C1 segment of cervical spinal cord (tissue), 14 donors: Measurements from ENCODE around the gene MCTP2.

ENCODE experiments used
- DNase-seq, 14 donors: peaks; one replicate each; lab custom pipeline; 2025; lab: John Stamatoyannopoulos, UW

Gene MCTP2

DNA sequence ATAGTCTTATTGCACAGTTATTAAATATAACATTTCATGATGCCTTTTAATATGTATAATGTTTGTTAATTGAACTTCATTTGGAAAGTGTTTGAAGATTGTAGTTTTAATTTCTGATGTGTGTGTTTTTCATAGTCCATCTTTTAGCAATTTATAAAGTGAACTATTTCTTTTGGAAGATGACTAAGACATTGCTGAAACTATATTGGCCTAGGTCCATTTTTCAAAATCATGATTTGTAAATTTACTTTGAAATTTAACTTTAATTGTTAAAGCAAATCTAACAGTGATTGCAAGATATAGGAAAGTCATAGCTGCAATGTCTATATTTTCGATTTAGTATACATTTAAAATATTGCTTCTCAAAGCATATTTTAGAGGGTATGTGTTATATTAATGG, 30.8 kb downstream of the MCTP2 start:
- DNase-seq, result no peak

DNA sequence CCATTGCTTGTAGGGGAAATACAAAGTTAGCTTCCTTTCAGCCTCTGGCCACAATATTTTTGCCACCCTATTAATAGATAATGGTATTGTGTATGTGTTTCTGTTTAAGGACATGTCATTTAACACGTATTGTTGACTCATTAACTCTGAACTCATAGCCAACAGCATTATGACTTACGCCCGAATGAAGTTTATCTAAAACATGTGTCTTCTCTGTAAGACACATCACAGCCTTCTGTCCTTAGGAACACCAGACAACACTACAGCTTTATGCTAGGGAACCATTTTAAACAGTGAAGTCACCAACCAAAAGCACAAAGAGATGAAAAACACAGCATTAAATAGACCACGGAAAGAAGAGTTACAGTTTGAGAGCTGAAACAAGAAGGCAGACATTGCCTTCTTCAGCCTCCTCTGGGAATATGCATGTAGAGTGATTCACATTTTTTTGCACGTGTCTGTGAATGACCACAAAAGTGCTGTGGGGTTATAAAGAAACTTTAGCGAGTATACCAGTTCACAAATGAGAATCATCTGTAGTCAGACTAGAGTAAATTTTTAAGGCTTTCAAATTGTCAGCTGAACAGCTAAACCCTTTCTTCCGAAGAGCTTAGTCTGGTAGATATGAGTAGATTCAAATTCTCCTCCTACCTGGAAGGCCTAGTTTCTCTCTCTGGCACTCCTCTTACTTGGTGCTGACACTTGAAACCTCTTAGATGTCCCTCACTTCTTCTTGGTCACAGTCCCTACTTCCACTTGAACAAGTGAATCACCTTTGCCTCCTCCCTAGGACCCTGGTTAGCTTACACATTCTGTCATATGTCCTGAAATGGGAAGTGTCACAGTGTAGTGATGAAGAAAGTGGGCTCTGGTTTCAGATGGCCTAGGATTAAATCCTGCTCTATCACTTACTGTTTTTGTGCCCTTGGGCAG, 32.2 kb downstream of the MCTP2 start:
- DNase-seq, result no peak

DNA sequence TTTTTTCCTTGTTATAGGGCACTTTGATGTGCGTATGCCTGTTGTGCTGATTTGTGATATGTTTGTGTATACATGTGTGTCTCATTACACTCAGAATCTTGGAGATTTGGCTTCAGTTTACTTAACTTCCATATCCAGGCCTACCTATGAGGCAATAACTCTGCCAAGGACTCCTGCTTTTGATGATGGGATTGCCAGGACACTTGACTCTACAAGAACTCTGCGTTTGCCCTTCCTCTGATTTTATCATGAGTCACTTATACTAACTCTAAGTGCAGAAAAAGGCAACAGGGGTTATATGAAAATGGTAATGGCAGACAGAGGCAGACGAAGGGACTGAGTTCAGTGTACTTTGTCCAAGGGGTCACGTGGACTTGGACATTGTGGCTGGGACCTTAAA, 33.6 kb downstream of the MCTP2 start:
- DNase-seq, result no peak

DNA sequence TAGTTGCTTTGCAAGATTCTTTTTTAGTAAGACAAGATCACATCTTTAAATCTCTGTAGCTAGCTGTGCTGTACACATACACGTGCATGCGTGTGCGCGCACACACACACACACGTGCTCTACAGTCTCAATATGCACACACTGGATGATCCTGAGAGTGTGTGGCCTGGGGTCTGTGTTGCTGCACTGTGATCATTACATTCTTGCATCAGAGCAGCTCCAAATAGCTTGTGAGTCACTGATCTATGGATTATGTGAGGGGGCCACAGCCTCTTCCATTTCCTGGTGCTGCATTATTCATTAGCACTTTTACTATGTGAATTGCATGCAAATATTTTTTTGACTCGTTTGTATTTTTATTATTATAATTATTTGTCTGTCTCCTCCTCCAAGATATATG, 34.6 kb downstream of the MCTP2 start:
- DNase-seq, result no peak

DNA sequence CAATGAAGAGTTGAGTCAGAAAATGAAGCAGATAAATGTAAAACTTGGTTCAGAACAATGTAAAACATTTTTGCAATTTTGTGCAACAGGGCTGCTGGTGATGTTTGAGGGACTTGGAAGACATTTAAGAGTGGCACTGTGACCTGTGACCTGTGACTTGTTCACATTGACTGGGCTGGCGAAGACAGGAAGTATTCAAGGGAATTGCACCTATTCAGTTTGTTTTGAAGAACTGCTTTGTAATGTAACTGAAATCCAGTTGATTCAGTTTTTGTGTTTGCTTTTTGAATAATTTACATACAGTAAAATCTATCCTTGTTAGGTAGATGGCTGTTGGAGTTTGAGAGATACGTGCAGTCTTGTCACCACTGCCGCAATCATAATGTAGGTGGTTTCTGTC, 35.4 kb downstream of the MCTP2 start:
- DNase-seq, result no peak

DNA sequence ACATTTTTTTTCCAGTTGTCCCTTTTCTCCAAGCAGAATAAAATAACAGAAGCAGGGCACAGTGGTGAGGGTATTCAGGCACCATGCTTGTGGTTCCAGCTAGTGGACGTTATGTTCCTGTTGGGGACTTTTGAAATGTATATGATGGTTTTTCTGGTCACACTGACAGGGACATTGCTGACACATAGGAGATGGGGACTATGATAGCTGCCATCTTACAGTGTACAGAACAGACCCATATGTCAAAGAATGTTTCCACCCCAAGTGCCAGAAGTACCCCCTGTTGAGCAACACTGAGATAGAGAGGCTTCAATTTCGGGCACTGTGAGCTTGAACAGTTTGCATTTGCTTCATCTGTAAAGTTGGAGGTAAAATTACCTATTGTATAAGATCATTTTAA, 38.6 kb downstream of the MCTP2 start:
- no peak for DNase-seq

DNA sequence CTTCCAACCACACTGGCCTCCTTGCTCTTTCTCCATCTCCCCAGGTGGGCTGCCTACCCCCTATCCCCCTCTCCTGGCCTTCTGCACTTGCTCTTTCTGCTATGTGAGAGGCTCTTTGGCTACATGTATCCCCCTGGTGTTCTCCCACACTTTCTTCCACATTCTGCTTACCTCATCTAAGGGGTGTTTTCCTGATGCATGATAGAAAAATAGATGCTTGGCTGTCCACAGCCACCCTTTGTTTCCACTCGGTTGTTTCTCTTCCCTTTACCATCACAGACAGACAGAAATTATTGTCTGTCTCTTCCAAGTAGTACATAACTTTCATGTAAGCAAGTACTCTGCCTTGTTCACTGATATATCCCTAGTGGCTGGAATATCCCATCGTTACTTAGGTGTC, 39.2 kb downstream of the MCTP2 start:
- DNase-seq, result no peak

DNA sequence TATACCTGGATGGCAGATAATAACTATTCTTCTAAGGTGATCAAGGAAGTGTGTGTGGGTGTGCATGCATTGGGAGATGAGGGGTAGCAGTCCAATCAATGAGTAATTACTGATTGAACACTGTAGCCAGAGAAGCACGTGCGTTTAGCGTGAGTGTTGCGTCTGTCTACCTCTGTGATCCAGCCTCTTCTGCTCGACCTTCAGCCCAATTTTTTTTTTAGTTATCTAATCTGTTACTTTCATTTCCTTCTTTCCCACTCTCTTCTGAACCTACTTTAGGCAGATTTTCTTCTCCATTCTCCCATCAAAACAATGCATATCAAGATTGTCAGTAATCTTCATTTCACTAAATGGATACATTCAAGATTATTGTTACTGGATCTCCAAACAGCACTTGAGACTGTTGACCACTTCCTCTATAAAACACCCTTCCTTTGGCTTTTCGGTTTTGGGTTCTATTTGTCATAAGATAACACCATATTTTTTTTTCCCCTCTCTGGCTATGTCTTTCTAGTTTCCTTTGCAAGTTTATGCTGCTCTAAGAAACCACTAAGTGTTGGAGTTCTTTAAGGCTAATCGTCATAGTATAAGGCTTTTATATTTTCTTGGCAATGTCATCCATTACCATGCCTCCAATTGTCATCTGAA, 41.0 kb downstream of the MCTP2 start:
- DNase-seq, result no peak

DNA sequence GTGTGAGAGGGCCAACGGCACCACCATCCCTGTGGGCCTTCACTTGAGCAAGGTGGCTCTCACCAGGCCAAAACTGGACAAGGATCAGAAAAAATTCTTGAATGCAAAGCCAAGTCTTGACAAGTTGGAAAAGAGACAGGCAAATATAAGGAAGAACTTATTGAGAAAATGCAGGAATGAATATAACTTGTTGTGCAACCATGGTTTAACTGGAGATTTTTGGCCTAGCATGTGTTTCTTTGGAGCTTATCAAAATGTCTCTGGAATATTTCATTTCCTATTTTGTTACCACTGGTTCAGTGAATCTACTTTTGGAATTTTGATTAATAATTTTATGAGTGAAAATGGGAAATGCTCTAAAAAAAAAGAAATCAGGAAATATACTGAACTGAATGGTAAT, 42.5 kb downstream of the MCTP2 start:
- no peak for DNase-seq

DNA sequence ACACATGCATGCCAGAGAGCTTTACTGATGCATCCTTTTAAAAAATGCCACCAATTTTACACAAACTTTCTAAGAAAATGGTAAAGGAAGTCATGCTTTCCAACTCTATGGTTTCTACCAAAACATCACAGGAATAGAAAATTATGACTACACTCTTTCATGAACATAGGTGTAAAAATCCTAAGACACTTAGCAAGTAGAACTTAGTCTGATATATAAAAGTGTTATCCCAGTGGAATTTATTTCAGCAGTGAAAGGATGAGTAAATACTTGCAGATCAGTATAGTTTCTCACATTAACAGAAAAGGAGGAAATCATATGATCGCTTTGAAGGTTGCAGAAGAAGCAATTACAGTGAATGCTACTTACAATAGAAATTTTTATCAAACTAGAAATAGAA, 43.4 kb downstream of the MCTP2 start:
- no peak for DNase-seq

DNA sequence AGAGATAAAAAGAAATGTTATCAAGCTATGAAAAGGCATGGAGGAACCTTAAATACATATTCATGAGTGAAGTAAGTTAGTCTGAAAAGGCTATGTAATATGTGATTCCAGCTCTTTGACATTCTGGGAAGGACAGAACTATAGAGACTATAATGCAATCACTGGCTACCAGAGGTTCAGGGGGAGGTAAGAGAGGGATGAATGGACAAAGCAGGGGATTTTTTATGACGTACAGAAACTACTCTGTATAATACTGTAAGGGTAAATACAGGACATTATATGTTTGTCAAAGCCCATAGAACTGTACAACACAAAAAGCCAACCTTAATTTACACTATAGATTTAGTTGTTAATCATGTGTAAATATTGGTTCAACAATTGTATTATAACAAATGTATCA, 46.1 kb downstream of the MCTP2 start:
- DNase-seq, result no peak

DNA sequence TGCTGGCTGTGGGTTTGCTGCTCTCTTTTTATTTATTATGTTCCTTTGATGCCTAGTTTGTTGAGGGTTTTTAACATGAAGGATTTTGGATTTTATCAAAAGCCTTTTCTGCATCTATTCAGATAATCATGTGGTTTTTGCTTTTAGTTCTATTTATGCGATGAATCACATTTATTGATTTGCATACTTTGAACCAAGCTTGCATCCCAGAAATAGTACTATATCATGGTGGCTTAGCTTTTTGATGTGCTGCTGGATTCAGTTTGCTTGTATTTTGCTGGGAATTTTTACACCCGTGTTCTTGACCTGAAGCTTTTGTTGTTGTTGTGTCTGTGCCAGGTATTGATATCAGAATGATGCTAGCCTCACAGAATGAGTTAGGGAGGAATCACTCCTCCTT, 48.4 kb downstream of the MCTP2 start:
- DNase-seq, result no peak

DNA sequence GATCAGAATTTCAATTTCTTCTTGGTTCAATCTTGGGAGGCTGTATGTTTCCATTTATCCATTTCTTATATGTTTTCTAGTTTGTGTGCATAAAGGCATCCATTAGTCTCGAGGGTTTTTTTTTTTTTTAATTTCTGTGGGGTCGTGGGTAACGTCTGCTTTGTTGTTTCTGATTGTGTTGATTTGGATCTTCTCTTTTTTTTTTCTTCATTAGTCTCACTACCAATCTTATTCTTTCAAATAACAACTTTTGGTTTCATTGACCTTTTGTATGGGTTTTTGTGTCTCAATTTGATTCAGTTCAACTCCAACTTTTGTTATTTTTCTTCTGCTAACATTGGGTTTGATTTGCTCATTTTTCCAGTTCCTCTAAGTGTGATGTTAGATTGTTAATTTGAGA, 48.9 kb downstream of the MCTP2 start:
- no peak for DNase-seq

DNA sequence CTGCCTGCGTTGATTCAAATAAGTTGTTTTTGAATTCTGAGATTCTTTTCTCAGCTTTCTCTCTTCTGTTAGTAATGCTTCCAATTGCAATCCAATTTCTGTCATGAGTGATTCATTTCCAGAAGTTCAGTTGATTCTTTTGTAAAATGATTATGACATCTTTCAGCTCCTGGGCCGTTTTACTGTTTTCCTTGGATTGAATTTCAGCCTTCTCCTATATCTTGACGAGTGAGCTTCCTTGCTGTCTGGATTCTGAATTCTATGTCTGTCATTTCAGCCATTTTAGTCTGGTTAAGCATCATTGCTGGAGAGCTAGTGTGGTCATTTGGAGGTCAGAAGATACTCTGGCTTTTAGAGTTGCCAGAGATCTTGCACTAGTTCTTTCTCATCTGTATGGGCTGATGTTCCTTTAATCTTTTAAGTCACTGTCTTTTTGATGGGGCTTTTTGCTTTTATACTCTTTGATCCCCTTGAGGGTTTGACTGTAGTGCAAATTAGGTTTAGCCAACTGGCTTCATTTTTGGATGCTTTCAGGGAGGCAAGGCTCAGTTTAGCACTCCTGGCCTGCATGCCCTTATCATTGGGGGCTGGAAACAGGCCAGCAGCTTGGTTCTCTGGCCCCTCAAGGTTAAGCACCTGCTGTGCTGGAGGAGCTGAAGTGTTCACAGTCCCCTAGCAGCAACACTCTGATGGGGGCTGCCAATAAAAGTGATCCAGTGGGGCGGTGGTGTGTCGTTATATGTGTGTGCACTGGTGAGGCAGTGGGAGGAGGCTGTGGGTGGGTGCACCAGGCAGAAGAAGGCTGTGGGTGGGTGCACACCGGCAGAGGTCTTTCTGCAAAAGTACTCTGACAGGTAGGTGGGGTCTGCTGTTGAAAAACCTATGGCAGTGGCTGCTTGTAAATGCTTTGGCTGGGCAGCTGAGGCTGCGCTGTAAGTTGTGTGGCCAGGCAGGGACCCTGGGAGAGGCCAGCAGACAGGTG, 51.2 kb downstream of the MCTP2 start:
- DNase-seq, result no peak

DNA sequence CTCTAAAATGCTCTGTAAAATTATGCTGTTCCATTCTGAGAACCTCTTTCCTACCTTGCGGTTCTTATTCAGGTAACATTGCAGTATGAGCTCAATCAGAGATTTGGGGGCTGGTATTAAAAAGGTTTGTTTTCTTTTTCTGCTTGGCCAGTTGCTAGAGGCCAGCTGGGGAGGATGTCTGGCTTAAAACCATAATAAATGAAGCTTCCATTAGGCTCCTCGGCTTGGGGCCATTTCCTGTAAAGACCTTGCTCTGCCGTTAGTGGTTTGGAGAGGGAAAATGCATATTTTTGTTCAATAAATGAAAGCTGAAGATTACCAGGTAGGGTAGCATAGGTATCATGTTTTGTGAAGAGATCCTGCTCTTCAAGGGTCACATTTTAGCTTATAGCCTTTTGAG, 55.2 kb downstream of the MCTP2 start:
- DNase-seq, result no peak

DNA sequence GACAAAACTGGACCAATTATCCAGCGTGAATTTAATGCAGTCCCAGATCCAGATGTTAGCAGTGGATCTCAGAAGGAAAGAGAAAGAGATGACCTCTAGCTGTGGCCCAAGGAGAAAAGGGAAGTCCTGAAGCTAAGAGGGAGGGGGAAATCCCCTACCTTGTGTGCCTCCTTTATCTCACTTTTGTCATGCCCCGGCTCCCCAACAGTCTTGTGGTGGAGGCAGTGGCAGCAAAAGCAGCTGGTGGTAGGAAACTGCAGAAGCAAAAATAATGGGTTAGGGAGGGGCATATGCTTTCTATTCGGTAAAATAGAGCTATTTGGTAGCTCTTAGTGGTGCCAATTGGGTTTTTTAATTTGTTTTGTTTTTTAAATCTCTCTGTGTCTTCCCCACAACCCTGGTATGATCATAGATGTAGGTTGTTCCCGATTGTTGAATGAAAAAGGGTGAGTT, 56.5 kb downstream of the MCTP2 start:
- no peak for DNase-seq

DNA sequence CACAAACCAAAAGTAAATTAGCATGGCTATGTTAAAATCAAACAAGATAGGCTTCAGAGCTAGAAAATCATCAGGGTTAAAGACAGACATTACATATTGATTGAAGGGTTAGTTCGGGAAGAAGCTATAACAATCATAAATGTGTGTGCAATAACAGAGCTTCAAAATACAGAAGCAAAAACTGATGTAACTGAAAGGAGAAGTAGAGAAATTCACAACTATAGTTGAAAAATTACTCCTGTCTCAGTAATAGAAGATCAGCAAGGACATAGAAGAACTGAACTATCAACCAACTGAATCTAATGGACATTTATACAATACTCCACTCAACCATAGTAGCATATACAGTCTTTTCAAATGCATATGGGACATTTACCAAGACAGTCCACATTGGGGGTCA, 59.4 kb downstream of the MCTP2 start:
- DNase-seq, result no peak

DNA sequence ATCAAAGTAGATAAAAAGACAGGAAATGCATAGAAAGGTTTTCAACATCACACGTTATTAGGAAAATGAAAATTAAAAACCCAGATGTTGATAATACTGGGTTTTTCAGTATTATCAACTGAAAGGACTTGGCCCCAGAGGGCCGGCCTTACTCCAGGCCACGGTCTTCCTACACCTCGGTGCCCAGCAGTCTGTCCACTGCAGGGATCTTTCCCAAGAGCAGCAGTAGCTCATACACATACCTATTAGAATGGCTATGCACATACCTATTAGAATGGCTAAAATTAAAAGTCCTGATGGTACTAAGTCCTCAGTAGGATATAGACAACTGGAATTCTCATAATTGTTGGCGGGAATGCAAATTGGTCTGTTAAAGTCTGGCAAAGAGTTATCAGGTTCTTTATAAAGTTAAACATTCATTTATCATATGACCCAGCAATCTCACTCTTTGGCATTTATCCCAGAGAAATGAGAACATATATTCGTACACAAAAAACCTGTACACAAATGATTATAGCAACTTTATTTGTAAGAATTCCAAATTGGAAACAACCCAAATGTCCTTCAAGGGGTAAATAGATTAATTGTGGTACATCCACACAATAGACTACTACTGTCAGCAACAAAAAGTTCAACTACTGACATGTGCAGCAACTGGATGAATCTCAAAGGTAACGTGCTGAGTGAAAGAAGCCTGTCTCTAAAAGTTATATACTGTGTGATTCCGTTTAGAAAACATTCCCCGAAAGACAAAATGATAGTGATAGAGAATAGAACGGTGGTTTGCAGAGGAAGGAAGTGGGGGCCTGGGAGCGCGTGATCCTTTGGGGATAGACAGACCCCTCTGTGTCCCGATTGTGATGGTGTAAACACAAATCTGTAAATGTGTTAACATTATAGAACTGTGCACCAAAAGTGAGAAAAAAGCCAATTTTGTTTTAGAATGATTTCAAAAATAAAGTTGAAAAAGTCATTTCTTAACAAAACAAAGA, 62.3 kb downstream of the MCTP2 start:
- no peak for DNase-seq

DNA sequence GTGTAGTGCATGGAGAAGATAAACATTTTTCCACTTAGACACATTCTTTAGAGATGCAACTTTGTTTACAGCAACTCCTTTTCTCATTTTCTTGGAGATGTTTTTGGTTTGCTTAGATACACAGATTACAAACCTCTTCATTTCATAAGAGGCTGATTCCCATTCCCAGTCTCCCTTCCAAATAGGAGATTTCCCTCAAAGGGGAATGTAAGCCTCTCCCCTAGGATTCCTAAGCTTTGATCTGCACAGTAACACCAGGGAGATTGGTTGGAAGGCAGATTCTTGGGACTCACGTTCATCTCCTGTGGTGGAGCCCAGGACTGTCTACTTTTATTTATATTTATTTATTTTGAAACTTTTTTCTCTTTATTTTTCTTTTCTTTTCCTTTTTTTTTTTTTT, 63.2 kb downstream of the MCTP2 start:
- no peak for DNase-seq

DNA sequence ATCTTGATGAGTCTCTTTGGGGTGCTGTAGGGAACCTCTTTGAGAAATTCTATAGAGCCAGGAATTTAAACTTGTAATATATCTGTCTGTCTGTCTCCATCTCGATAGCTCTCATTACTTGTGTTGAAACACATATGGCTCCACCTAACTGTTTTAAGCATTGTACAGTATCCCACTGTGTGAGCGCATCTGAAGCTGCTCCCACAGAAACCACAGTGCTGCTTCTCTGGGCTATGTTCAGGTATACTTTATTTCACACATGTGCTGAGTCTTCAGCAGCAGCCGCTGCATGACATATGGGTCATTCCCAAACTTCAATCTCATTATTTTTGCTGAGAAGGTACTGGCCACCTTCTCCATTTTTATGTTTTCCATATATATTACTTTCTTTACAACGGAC, 63.9 kb downstream of the MCTP2 start:
- DNase-seq, result no peak

DNA sequence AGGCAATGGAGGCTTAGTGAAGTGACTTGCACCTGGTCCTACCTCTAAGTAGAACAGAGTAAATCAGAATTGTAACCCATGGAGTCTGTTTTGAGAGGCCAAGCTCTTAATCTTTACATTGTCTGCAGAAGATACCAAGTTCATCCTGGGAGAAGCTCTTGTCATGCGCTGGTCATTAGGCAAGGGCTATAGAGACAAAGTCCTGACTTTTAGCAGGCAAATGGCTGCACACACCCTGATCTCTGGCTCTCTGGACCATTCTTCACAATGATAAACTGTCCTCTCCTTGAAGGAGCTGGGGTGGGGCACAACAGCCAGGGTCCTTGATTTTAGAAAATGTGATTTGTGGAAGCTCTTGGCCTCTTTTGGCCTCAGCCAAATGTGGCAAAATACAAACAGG, 65.4 kb downstream of the MCTP2 start:
- DNase-seq, result no peak
